ENCODE data around the gene SOAT1. TPM values are rescaled to one million over a fixed set of nuclear protein-coding genes. Genes with fewer than 3 reads are reported as not detected.

SOAT1 gene
- total and polyA plus RNA-seq, 5 experiments from 2014 or later = 42.0 to 80.1 (median 55.1) TPM

- no peak for ATAC-seq
Observed at GRCh38 chr1:179283992-179284391, 9.6 kb upstream of the SOAT1 start.

DNA sequence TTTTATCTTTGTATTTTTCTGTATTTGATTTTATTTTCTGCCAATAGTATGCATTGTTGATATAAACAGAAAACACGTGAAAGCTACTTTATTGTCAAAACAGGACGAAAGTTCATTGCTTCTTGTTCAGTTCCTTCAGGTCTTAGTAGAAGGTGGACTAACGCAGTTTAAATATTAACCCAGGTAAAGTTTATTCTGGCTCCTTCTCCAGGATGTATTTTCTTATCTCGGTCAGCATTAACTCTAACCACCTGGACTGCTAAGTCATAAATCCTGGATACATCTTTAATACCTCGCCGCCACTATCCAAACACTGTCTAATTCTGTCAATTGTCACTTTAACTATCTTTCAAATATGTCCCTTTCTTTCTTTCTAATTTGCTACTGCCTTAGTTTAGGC, 5.7 kb upstream of the SOAT1 start:
- Mint-ChIP-seq H3K4me3 (no peak overlapping the region), H3K27ac (no peak overlapping the region), H3K36me3 (no peaks in the 10 kb centered on the region), H3K27me3 (peaks cover 0 to 1% (median 0%) of the 10 kb centered on the region in 5 donors), H3K9me3 (no peaks in the 10 kb centered on the region), H3K4me1 (peaks cover 0 to 6% (median 3%) of the 10 kb centered on the region in 4 donors)
- DNase-seq (no peak), ATAC-seq (no peak)
- POLR2A ChIA-PET = no interaction called here

More at GRCh38 chr1:179283992-179284391, 9.6 kb upstream of the SOAT1 start:
- Mint-ChIP-seq H3K4me3 (no peak overlapping the region), H3K36me3 (peaks cover 0 to 5% (median 5%) of the 10 kb centered on the region in 3 donors), H3K4me1 (peaks cover 0 to 2% (median under 1%) of the 10 kb centered on the region in 4 donors), H3K27ac (no peak overlapping the region), H3K9me3 (peaks cover under 1 to 10% (median 6%) of the 10 kb centered on the region in 9 donors), H3K27me3 (peaks cover 0 to 1% (median 0%) of the 10 kb centered on the region in 5 donors)
- DNase-seq = no peak
- POLR2A ChIA-PET = interaction anchor here (0.7 to 1.8 kb wide), 2 partner anchors 10 to 26 kb away, joined by 3 to 10 read pairs; partner anchors contain the start of gene SOAT1

DNA sequence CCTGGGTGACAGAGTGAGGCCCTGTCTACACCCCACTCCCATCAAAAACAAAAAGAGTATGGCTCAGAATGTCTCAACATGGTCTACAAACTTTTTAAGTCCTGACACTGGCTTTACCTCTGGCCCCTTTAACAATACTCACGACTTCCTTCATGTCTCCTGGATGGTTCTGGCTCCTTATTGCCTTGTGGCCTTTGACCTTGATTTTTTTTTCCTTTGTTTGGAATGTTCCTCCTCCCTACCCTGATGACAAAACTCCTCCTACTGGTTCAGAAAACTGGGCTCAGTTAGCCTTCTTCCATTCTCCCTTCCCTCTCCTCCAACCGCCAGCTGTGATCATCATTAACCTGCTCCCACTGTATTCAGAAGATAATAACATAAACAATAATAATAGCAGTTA, 4.6 kb upstream of the SOAT1 start:
- Mint-ChIP-seq H3K9me3 (no peaks in the 10 kb centered on the region), H3K27ac (peak overlapping the region in 1 of 10 donors; percentile 80), H3K27me3 (no peaks in the 10 kb centered on the region), H3K4me1 (peaks cover 4 to 12% (median 10%) of the 10 kb centered on the region in 4 donors), H3K36me3 (peaks cover 0 to 2% (median 0%) of the 10 kb centered on the region in 3 donors), H3K4me3 (no peak overlapping the region)
- POLR2A ChIA-PET = no interaction called here
- ATAC-seq (no peak), DNase-seq (no peak)

DNA sequence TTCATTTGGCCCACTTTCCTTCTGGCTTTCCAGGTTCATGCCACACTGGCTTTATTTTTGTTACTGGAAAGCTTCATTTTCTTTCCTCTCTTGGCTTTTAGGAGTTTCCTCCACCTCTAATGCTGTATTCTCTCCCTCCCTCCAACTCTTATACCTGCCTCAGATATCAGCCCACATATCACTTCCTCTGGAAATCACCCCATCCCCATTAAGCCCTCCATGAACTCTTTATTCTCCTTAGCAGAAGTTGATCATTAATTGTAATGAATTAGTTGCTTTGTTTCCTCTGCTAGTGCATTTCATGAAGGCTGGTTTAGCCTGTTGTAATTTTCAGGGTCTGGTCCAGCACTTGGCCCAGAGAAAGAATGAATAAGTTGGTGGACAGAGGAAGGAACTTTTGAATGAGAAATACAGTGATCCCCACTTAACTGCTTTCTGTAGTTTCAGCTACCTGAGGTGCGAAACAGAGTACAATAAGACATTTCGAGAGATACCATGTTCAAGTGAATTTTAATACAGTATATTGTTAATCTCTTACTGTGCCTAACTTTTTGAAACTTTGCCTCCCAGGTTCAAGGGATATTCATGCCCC, 1.7 kb downstream of the SOAT1 start:
- POLR2A ChIA-PET = interaction anchor here (0.6 to 3.1 kb wide), 9 partner anchors 14 to 213 kb away, joined by 3 to 41 read pairs (median 4); partner anchors contain the start of genes ABL2, AXDND1 and TOR3A
- Mint-ChIP-seq H3K27me3 (no peaks in the 10 kb centered on the region), H3K4me3 (peak overlapping the region; percentile 90 to 100 (median 95)), H3K36me3 (peaks cover 0 to 9% (median 2%) of the 10 kb centered on the region in 3 donors), H3K4me1 (peaks cover 28 to 63% (median 61%) of the 10 kb centered on the region in 4 donors), H3K27ac (peak overlapping the region; percentile 49 to 99 (median 92)), H3K9me3 (no peaks in the 10 kb centered on the region)
- no peak for DNase-seq
- ATAC-seq = no peak

DNA sequence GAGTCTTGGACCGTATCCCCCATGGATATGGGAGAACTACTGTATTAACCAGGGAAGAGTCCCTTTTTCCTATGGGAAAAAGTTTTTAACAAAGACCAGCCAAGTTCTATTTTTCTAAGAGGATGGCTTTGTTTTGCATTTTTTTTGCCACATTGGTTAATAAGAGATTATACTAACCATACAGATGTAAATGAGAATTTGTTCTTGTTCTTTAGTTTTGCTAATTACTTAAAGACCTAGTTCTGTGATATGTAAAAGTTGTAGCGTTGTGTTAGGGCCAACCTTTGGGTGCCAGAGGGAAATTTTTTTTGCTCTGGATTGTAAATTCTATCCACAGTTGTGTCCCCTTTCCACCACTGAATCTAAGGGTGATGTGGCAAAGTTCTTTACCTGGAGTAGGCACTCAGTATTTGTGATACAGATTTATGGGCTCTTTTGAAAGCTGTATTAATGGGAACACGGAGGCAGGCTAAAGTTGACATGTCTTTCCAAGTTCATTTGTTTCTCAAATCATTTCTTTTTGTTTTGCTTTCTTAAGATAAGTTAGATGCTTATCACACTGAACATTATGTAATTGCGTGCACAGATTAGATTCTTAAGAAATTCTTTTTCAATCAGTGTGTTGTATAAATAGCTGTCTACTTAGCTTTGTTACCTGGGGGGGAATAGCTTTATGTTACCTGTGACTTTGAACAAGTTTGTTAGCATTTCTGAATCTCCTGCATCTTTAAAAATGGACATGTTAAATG, 2.9 kb downstream of the SOAT1 start:
- no peaks in the 10 kb centered on the region for H3K27me3 Mint-ChIP-seq
- H3K27ac Mint-ChIP-seq = peak overlapping the region; percentile 74 to 92 (median 80)
- peaks cover 0 to 9% (median 2%) of the 10 kb centered on the region in 3 donors for H3K36me3 Mint-ChIP-seq
- no peaks in the 10 kb centered on the region for H3K9me3 Mint-ChIP-seq
- POLR2A ChIA-PET = interaction anchor here (1.2 to 1.5 kb wide), 2 partner anchors 214 to 586 kb away, joined by 3 read pairs; partner anchors contain the start of gene TOR1AIP1
- peak overlapping the region in 9 of 10 donors; percentile 9 to 77 (median 60) for H3K4me3 Mint-ChIP-seq
- H3K4me1 Mint-ChIP-seq = peaks cover 32 to 72% (median 69%) of the 10 kb centered on the region in 4 donors
- ATAC-seq (no peak), DNase-seq (no peak)

DNA sequence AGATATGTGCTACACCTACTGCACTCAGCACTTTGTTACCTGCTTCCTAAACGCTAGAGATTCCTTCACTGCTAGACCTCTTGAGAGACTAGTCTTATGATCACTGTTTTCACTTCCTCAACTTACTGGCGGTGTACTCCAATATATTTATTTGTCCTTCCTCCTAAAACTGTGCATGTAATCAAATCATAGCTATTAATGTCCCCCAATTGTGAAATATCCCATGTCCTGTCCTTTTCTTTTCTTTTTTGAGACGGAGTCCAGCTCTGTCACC, 3.4 kb downstream of the SOAT1 start:
- Mint-ChIP-seq H3K9me3 (no peaks in the 10 kb centered on the region), H3K27ac (peak overlapping the region; percentile 60 to 92 (median 77)), H3K27me3 (no peaks in the 10 kb centered on the region), H3K4me3 (peak overlapping the region; percentile 9 to 77 (median 58)), H3K4me1 (peaks cover 34 to 77% (median 75%) of the 10 kb centered on the region in 4 donors), H3K36me3 (peaks cover 0 to 14% (median 2%) of the 10 kb centered on the region in 3 donors)
- ATAC-seq (no peak), DNase-seq (no peak)
- POLR2A ChIA-PET = interaction anchor here (1.2 to 1.5 kb wide), 2 partner anchors 214 to 585 kb away, joined by 3 read pairs; partner anchors contain the start of gene TOR1AIP1

DNA sequence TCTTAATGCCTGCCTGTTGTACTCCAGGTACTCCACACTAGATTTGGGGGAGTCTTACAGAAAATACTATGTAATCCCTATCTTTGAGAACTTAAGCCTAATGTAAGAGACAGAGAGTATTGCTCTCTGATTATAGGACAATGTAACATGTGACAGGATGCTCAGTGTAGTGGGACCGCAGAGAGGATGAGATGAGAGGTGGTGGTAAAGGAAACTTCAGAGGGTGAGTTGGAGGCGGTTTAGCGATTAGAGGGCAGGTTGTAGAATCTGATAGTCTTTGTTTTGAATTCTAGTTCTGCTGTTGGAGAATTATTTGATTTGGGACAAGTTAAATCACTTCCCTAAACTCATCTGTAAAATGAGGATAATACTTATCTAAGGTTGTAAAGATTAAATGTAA, 5.4 kb downstream of the SOAT1 start:
- POLR2A ChIA-PET = no interaction called here
- peaks cover 0 to 30% (median 11%) of the 10 kb centered on the region in 3 donors for H3K36me3 Mint-ChIP-seq
- no peaks in the 10 kb centered on the region for H3K27me3 Mint-ChIP-seq
- H3K27ac Mint-ChIP-seq = peak overlapping the region in 9 of 10 donors; percentile 34 to 85 (median 71)
- DNase-seq (peak; percentile 9 to 82 (median 53)), ATAC-seq (peak; percentile 91 to 93)
- H3K4me3 Mint-ChIP-seq = peak overlapping the region; percentile 0 to 62 (median 30)
- H3K4me1 Mint-ChIP-seq = peaks cover 35 to 80% (median 78%) of the 10 kb centered on the region in 4 donors
- no peaks in the 10 kb centered on the region for H3K9me3 Mint-ChIP-seq

DNA sequence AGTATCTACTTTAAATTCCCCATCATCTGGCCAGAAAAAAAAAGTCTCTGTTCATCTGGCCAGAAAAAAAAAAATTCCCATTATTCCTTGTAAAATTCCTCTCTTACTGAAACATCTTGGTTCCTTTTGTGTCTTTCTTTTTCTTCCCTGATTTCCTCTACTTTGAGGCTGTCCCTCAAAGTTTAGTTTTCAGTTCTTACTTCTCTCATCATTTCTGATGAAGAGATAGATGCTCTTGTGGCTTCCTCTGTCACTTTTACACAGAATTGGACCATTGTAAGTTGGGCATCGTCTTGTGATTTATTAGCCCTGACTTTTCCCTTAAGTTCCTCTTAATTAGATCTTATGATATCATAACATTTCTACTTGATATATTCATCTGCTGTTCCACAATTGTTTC, 6.5 kb downstream of the SOAT1 start:
- H3K36me3 Mint-ChIP-seq = peaks cover 0 to 42% (median 16%) of the 10 kb centered on the region in 3 donors
- peak overlapping the region; percentile 51 to 89 (median 76) for H3K27ac Mint-ChIP-seq
- H3K4me1 Mint-ChIP-seq = peaks cover 36 to 86% (median 78%) of the 10 kb centered on the region in 4 donors
- H3K9me3 Mint-ChIP-seq = no peaks in the 10 kb centered on the region
- POLR2A ChIA-PET = no interaction called here
- ATAC-seq (no peak), DNase-seq (no peak)
- H3K27me3 Mint-ChIP-seq = no peaks in the 10 kb centered on the region
- H3K4me3 Mint-ChIP-seq = peak overlapping the region in 8 of 10 donors; percentile 35 to 76 (median 68)

DNA sequence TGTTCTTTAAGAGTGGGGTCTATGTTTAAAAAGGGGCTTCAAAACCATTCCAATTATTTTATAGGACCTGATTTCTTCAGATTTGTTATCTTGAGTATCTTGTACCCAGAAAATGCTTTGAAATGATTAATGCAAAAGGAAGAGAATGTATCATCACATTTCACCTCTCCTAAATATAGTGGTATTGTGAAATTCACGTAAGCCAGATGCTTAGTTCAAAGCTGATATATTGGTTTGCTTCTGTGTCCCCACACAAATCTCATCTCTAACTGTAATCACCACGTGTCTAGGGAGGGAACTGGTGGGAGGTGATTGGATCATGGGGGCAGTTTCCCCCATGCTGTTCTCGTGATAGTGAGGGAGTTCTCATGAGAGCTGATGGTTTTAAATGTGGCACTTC, 8.5 kb downstream of the SOAT1 start:
- POLR2A ChIA-PET = no interaction called here
- DNase-seq = no peak
- Mint-ChIP-seq H3K9me3 (no peaks in the 10 kb centered on the region), H3K4me1 (peaks cover 39 to 86% (median 71%) of the 10 kb centered on the region in 4 donors), H3K27ac (peak overlapping the region in 7 of 10 donors; percentile 8 to 88 (median 67)), H3K4me3 (peak overlapping the region in 2 of 10 donors; percentile 28 to 50), H3K27me3 (no peaks in the 10 kb centered on the region), H3K36me3 (peaks cover 0 to 55% (median 24%) of the 10 kb centered on the region in 3 donors)
- no peak for ATAC-seq

DNA sequence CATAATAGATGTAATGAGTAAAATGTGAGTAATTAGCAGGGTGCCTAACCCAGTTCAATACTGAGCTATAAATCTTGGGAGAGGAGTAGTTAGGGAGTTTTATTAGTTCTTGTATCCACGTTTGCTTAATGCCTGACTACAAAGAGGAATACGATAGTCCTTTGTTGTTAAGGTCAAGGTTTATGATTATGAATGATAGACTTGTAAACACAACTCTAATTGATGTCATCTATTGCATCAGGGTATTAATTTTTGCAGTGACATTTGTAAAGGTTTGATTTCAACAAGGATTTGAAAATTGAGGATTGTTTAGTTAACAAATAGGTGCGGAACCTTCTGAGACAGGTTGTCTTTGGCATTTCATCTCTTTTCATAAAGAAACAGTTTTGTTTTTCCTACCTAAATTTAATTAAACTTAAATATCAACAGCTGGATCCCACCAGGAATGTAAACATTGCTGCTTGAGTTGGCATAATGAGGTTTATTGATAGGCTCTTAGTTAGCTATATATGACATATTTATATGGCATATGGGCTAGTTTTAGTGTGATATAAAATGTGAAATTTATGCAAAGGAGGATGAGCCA, 9.7 kb downstream of the SOAT1 start:
- H3K4me1 Mint-ChIP-seq = peaks cover 35 to 82% (median 63%) of the 10 kb centered on the region in 4 donors
- no peaks in the 10 kb centered on the region for H3K9me3 Mint-ChIP-seq
- H3K36me3 Mint-ChIP-seq = peaks cover 0 to 66% (median 32%) of the 10 kb centered on the region in 3 donors
- DNase-seq (no peak), ATAC-seq (no peak)
- H3K4me3 Mint-ChIP-seq = no peak overlapping the region
- POLR2A ChIA-PET = interaction anchor here (0.9 to 1.8 kb wide), 2 partner anchors 10 to 1199 kb away, joined by 3 to 6 read pairs; partner anchors contain the start of genes ACBD6 and SOAT1
- H3K27ac Mint-ChIP-seq = peak overlapping the region in 2 of 10 donors; percentile 14 to 74
- no peaks in the 10 kb centered on the region for H3K27me3 Mint-ChIP-seq

DNA sequence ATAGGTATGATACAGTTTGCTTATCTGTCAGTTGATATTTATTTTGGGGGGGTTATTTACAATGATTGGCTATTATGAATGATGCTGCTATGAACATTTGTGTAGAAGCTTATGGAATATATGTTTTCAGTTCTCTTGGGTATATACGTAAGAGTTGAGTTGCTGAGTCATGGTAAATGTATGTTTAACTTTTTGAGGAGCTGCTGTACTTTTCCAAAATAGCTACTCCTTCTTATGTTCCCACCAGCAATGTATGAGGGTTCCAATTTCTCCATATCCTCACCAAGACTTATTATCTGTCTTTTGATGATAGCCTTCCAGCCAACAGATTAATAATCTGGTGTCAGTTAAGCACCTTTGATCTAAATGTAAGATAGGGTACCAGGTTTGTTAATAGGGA, 11.9 kb downstream of the SOAT1 start:
- ATAC-seq (no peak), DNase-seq (no peak)
- peaks cover 24 to 69% (median 46%) of the 10 kb centered on the region in 4 donors for H3K4me1 Mint-ChIP-seq
- H3K4me3 Mint-ChIP-seq = no peak overlapping the region
- peaks cover 0 to 80% (median 37%) of the 10 kb centered on the region in 3 donors for H3K36me3 Mint-ChIP-seq
- H3K27me3 Mint-ChIP-seq = no peaks in the 10 kb centered on the region
- H3K27ac Mint-ChIP-seq = peak overlapping the region in 4 of 10 donors; percentile 1 to 77 (median 54)
- no peaks in the 10 kb centered on the region for H3K9me3 Mint-ChIP-seq
- POLR2A ChIA-PET = no interaction called here

DNA sequence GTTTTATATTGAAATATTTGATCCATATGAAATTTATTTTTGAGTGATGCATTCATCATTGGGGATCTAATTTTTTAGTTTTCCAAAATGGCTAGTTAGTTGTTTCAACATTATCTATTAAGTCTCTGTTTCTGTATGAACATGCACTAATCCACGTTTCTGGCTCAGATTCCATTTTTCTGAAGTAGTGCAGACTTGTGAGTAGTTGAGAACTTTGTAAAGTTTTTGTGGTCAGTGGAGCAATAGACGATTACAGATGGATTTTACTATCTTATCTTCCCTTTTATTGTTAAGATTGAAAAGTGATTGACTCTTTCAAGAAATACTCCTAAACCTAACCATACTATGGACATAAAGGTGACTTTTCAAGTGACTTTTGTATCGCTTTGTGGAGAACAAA, 16.7 kb downstream of the SOAT1 start:
- Mint-ChIP-seq H3K4me3 (no peak overlapping the region), H3K4me1 (peaks cover 30 to 61% (median 40%) of the 10 kb centered on the region in 4 donors), H3K27ac (peak overlapping the region in 4 of 10 donors; percentile 7 to 68 (median 35)), H3K9me3 (no peaks in the 10 kb centered on the region), H3K36me3 (peaks cover 0 to 82% (median 29%) of the 10 kb centered on the region in 3 donors), H3K27me3 (no peaks in the 10 kb centered on the region)
- DNase-seq (no peak), ATAC-seq (no peak)
- POLR2A ChIA-PET = interaction anchor here (1.6 kb wide), 1 partner anchor 16 kb away, joined by 9 read pairs; no protein-coding TSS in a partner anchor

All from naive thymus-derived CD8-positive, alpha-beta T cell (primary cell).